HepG2 (cell line): ENCODE results near the gene DIPK1A.

ENCODE experiments used
- CTCF ChIP-seq: sonication (generic); formaldehyde crosslinking; IDR thresholded peaks from 2 replicates; pipeline ENCODE4 v1.5.0; 2020; ENCODE audit warnings: mild to moderate bottlenecking, missing genetic modification reagents, moderate library complexity
- FOSL2 ChIP-seq: sonication (generic); formaldehyde crosslinking; IDR thresholded peaks from 2 replicates; pipeline ENCODE4 v1.4.0; 2020; ENCODE audit warnings: missing genetic modification reagents
- POLR2G ChIP-seq: fragments of 200-400 bp; formaldehyde crosslinking; IDR thresholded peaks from 2 replicates; pipeline ENCODE4 v1.6.1; 2018; ENCODE audit warnings: mild to moderate bottlenecking, low read depth, low read length, moderate library complexity
- SMC3 ChIP-seq: IDR thresholded peaks from 2 replicates; pipeline ENCODE4 v1.6.1; 2011; ENCODE audit warnings: low read length, improper control_type of control experiment
- ZFP36 ChIP-seq: fragments of 150-350 bp; IDR thresholded peaks from 2 replicates; pipeline ENCODE4 v1.6.1; 2018; ENCODE audit warnings: borderline replicate concordance, low read length, low read depth; ENCODE audit not compliant: partially characterized antibody

DNA sequence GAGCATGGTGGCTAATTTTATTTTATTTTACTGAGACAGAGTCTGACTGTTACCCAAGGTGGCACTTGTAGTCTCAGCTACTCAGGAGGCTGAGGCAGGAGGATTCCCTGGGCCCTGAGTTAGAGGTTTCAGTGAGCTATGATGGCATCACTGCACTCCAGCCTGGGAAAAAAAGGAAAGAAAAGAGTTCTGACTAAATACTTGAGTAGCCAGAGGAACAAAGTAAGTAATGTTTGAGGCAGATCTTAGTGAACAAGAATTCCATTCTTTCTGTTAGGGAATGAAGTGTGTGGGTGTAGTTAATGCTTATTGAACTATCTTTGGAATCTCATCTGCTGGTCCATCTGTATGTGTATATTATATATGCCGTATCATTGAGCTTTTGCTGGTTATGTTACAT lies 163.3 kb downstream of the DIPK1A start:
- TF ChIP-seq SMC3 (no peak), POLR2G (no peak), FOSL2 (CRISPR knock-in tag) (no peak), CTCF (CRISPR knock-in tag) (no peak), ZFP36 (no peak)
